ENCODE results near the gene GRIA1.

DNA sequence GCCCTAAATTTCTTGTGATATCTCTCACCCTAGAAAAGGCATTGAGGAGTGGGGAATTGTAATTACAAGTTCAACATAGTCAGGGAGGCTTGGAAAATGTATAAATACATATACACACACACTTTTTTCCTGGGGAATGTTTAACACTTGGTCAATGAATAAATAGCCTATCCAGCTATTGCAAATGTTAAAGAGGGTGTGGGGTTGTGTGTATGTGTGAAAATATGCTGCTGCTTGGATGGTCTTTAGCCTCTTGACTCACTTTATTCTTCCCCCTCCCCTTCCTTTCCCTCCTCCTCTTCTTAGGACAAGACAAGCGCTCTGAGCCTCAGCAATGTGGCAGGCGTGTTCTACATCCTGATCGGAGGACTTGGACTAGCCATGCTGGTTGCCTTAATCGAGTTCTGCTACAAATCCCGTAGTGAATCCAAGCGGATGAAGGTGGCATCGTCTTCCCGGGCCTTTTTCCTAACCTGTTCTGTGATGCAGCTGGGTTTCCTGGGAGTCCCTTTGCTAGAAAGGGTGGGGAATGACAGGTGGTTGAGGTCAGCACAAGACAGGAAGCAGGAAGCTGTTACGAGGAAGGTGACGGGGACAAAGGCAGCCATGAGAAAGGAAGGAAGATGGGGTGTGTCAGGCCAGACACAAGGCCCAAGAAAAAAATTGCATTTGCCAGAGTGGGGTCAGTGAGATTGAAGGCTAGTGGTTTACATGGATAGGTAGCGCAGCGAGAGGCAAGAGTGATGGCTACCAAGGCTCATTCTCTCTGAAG is 311.8 kb downstream of the GRIA1 start:
- TF ChIP-seq SUZ12 (IDR thresholded peaks at IDR 0.05; ENCODE audit: extremely low read depth, insufficient read depth, insufficient read length) = no peak
- no peak for TF ChIP-seq YY1 (IDR thresholded peaks at IDR 0.05; ENCODE audit: insufficient read depth, insufficient read length)
